HG02798 (cell line): ENCODE data around the gene FADS1.
A peak's percentile ranks its signal among the peaks of the same experiment; 100 is the strongest.

Experiments used
- ATAC-seq: cut with Tn5 transposase; IDR thresholded peaks from one replicate; pipeline ENCODE4 v1.9.1; 2021; ENCODE audit warnings: mild to moderate bottlenecking; ENCODE audit not compliant: unreplicated experiment, poor library complexity

The FADS1 gene

DNA sequence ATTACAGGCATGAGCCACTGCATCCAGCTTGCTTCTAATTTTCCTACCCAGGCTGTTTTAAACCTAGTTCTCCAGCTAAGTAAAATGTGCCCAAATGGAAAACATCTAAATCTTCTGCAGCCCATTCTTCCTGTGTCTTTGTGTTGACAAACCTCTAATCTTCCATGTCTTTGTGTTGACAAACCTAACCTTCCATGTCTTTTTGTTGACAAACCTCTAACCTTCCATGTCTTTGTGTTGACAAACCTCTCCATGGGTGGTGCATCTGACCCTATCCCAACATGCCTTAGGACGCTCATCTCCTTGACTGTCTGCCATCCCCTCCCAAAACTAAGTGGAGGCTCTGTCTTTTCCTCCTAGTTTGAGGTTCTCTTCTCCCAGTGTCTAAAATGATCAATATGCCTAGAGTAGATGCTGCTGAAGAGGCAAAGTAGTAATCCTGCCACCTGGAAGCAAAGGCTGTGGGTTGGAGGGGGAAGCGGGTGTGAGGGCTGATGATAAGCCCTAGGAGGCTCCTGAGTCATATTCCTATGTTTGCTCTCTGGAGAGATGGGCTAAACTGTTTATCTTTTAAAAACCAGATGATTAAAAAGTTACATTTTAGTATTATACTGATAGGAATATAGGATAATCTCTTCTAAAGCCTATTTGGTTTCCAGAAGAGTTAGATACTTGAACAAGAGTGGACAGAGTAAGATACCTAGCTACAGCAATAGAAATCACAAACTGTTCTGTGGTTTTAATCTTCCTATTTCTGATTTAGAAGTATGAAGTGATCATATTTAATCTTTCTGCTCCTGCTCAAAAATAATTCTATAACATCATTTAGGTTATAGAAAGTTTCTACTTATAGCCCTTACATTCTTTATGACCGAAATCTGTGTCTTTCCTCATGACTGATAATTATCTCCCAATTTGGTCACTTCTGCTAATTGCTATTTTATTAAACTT is 16.2 kb downstream of the FADS1 start:
- ATAC-seq = no peak

DNA sequence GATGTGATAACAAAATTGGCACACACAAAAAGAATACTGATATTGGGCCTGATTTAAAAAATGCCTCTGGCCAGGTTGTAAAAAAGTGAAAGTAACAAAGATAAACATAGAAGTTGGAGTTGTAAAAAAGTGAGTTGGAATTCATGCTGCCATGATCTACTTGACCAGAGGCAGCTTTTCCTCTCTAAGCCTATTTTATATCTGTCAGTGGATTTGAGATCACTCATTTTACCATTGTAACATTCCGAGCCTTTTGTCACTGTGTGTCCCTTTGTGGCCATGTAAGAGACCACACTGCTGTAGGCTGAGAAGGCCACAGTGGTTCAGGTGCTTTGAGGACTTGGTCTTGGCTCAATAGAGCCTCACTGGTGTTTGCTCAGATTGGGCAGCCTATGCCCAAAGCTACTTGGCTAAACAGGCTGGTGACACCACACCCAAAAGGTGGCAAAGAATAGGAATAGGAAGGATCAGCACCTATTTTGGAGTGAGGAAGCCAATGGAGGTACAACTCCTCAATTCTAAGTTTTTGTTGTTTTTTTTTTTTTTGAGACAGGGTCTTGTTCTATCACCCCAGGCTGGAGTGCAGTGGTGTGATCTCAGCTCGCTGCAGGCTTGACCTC is 17.0 kb downstream of the FADS1 start:
- ATAC-seq = no peak

DNA sequence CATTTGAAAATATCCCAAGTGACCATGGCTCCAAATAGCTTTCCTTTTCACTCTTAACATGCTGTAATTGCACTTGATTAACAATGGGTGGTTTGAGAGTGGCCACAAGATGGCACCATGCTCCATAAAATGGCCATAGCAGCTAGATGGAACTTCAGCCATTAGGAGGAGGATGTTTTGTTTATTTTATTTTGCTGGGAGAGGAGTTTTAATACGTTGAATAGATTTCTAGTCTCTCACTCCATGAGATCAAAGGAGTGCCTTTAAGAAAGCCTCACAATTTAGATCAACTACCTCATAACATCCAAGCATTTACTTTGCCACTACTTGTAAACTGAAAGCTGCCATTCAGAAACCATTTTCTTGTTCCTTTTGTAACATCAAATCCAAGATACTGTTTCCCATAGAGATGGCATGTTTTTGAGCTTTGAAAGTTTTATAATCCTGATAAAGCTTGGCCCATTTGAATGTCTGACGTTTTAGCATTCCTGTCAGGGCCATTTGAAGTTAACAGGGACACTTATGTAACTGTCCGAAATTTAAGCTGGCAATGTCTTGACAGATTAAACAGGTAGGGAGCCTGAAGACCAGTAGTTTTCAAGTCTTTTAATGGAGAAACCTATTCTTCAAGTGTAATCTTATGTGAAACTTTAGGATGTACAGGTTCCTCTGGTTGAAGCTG is 19.4 kb downstream of the FADS1 start:
- no peak for ATAC-seq

DNA sequence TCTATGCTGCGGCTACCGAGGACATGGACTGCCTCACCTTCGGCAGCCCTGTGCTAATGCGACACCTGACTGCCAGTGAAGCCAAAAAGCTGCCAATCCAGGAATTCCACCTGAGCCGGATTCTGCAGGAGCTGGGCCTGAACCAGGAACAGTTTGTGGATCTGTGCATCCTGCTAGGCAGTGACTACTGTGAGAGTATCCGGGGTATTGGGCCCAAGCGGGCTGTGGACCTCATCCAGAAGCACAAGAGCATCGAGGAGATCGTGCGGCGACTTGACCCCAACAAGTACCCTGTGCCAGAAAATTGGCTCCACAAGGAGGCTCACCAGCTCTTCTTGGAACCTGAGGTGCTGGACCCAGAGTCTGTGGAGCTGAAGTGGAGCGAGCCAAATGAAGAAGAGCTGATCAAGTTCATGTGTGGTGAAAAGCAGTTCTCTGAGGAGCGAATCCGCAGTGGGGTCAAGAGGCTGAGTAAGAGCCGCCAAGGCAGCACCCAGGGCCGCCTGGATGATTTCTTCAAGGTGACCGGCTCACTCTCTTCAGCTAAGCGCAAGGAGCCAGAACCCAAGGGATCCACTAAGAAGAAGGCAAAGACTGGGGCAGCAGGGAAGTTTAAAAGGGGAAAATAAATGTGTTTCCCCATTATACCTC is 20.8 kb downstream of the FADS1 start:
- ATAC-seq = no peak

DNA sequence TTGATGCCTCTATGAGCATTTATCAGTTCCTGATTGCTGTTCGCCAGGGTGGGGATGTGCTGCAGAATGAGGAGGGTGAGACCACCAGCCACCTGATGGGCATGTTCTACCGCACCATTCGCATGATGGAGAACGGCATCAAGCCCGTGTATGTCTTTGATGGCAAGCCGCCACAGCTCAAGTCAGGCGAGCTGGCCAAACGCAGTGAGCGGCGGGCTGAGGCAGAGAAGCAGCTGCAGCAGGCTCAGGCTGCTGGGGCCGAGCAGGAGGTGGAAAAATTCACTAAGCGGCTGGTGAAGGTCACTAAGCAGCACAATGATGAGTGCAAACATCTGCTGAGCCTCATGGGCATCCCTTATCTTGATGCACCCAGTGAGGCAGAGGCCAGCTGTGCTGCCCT is 21.3 kb downstream of the FADS1 start:
- ATAC-seq = no peak

DNA sequence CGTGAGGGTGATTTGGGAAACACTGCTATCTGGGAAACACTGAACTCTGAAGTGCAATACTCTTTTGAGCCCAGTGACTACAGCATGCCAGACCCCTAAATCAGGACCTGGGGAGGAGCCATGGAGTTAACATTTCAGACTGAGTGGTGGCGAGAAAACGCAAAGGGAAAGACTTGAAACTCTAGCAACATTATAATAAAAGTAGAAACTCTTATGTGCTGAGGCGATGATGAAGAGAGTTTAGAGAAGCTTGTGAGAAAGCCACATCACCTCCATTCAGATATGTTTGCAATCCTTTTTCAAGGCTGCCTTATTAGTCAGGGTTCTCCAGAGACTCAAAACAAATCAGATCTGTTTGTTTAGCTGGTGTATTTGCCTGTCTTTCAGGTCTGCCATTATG is 22.2 kb downstream of the FADS1 start:
- no peak for ATAC-seq

DNA sequence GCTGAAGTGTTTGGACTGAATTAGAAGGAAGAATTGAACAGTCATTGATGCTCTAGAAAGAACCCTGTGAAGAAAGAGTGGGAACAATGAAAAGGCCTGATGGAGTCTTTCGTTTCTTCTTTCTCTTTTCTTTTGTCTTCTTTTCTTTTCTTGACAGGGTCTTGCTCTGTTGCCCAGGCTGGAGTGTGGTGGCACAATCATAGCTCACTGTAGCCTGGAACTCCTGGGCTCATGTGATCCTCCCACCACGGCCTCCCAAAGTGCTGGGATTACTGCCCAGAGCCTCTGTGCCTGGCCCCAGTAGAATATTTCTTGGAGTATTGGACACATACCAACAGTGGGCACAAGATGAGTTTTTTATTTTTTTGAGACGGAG is 23.0 kb downstream of the FADS1 start:
- ATAC-seq = no peak

DNA sequence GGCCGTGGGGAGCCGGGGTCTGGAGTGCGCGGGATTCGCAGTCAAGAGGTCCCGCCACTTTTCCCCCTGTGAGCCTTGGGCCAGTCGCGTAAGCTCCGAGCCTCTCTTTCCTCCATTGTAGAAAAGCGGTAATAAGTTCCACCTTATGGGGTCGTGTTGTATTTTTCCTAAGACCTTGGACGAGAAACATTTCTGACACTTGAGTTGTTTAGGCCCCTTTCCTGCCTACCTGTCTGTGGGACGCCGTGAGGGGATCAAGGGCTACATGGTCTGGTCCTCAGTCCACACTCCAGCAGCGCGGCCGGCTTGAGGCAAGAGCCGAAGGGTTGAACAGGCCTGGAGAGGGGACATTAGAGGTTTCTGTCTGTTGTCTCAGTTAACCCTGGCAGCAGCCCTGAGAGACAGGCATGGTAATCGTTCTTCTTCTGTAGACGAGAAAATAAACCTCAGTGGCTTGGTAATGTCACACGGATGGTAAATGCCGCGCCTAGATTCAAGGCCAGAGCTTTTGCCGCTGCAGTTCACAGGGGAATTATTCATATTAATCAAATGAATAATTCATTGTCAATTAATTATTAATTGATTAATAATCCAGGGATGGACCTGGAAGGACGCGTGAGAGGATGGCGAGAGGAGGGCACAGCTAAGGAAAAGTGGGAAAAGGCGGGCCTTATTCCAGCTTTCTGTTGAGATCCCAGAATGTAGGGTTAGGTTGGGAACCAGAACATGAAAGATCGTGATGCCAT is 23.5 kb downstream of the FADS1 start:
- no peak for ATAC-seq

DNA sequence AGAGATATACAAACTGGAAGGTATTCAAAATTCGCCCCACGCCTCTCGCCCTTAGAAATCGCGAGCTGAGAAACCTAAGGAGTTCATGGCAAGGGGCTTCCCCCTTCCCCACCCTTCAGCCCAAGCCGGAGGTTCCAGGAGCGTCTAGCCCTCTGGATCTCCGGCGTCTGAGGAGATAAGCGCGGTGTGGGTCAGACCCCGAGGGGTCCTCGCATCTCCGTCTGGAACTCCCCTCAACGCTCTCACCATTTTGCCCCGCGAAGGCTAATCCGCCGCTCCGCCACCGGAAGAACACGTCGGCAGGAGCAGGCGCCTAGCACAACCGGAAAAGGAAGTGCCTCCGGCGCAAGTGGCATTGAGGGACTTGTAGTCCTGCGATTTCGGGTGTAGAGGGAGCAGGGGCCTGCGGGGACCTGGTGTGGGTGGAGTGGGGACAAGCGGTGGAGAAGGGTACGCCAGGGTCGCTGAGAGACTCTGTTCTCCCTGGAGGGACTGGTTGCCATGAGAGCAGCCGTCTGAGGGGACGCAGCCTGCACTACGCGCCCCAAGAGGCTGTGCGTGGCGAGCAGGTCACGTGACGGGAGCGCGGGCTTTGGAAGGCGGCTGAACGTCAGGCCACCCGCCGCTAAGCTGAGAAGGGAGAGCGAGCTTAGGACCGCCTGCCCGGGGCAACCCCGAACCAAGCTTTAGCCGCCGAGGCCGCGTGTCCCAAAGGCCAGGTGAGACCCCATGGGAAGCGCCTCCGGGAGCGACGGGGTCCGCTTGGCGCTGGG is 24.3 kb downstream of the FADS1 start, which contains the start of the genes FEN1 and TMEM258:
Gene FEN1 (plus strand): TSS at position 602 of the 773 bp plus-strand sequence. CDS start 2,451 bp downstream, outside the sequence.
Gene TMEM258 (minus strand): TSS at position 290 of the 773 bp plus-strand sequence. CDS start 41 bp downstream, at position 249.
- peak; percentile 89 for ATAC-seq

DNA sequence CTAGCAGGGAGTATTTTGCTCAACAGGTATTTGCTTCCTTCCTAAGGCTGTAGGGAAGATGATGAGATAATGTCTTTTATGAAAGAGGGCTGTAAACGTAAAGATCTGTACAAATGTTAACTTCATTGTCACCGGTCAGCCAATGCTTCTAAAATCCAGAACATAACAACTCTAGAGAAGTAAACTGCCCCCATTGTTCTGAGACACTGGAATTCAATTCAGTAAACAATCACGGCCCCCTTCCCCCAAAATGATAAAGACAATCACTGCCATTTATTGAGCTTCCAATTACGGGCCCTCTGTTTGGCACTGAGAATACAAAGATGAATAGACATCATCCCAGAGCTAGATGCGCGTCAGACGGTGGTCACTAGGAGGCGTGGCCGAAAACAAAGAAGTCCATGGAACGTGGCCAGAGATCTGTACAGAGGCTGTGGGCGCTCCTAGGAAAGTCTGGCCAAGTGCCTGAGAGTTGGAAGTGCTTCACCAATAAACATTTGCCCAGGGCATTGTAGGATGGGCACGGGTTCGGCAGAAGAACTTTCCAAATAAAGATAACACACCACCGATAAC is 25.0 kb downstream of the FADS1 start:
- peak; percentile 12 for ATAC-seq

DNA sequence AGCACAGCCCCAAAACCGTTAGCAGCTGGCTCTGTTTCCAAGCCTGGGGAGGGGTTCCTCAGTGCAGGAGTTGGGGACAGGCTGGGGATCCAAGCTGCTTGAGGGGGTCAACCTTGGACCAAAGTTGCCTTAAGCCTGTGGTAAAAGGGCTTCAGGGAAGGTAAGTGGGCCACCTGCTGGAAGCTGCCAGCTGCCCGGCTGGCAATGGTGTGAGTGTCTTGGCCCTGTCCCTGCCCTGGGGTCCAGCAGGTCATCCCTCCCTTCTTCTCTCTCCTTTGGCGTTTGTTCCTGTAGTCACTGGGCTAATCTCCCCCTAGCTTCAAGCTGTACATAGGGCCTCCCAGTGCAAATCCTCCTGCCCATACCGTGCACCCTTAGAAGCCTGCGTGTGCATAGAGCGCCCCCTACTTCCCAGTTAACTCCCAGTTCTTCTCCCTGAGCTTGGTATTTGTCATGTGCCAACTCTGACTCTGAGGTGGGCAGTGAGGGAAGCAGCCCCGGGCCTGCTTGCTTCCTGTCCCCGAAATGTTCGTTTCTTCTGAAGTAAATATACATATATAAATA is 28.8 kb downstream of the FADS1 start:
- ATAC-seq = no peak

DNA sequence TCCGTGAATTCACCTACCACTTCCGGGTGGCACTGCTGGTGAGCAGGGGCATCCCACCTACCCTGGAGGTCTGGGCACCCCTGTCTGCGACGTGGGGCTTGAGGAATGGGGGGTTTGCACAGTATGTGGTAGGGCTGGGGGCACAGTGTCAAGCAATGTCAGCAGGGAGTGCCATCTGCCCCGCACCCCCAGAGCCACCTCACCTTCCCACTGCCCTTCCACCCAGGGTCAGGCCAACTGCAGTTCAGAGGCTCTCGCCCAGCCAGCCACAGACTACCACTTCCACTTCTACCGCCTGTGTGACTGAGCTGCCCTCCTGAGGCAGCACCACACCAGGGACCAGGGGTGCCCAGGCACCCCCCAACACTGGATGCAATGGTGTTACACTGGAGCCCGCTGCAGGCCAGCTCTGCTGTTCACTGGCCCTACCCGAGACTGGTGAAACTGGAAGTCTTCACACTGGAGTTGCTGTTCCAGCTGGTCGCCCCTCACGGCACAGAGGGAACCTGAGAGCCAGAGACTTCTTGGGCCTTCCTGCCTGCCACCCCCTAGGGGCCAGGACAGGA is 30.9 kb downstream of the FADS1 start:
- no peak for ATAC-seq

DNA sequence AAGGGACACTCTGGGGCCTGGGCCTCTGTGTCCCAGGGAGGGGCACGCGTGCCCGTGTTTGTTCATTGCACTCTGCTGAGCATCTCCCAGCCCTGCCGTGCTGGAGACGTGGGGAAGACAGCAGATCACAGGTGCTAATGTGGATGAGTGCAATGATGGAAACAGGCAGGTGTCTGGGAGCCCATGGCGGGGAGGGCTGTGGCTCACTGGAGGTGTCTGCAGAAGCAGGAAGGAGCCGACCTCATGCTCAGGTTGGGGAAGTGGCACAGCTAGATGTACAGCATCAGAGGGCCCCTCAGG is 32.3 kb downstream of the FADS1 start:
- ATAC-seq = no peak

DNA sequence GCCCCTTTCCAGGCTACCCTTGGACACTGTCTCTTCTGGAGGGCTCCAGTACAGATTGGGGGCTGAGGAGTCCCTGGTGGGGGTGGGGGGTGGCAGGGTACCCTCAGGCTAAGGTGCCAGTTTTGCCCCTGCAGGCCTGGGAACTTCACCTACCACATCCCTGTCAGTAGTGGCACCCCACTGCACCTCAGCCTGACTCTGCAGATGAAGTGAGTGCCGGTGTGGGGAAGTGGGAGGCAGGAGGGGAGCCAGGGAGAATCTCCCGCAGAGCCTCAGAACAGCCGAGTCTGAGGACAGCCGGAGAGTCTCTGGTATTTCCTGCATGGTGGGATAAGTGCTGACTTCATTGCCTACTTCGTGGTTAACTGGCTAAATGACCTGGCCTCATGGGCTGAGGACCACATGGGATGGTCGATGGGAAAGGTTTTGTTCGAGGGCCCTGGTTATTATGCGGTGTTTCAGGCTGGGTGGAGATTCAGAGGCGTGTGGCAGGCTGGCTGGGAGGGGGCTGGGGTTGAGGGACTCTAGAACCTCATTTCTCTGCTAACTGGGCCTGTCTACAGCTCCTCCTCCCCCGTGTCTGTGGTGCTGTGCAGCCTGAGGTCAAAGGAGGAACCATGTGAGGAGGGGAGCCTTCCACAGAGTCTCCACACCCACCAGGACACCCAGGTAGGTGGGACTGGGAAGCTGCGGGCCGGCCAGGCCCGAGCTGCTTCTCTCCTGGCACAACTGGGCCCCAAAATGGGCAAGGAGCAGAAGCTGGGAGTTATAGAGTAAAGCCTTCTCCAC is 32.9 kb downstream of the FADS1 start:
- no peak for ATAC-seq

DNA sequence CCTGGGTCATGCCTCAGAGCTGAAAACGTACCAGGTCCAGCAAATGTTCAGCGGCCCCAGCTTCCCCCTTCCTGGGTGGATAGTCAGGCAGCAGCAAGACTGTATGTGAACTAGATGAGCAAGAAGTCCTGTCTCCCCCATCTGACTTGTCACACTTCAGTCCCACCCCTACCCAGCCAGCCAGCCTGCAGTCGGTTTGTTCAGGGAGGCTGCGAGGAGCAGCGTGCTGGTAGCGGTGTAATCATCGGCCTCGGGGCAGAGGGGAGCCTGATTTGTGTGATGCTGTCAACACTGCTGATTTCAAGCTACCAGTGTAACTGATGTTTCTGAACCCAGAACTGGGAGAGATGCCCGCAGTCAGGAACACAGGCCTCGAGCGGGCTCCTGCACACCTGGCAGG is 34.0 kb downstream of the FADS1 start:
- no peak for ATAC-seq

DNA sequence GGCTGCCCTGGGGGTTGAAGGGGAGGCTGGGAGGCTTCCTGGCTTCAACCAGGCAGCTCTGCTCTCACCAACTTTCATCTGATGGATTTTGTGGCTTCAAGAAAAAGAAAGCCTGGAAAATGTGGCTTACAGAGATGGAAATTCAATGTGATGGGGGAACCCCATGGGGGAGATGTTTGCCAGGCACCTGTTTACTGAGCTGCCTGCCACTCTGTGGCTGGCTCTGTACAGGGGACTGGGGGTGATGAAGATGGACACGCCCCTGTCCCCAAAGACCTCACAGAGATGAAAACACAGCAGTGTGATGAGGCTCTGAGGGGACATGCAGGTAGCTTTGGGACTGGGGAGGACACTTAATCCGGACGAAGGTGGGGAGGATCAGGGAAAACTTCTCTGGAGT is 34.5 kb downstream of the FADS1 start:
- no peak for ATAC-seq

DNA sequence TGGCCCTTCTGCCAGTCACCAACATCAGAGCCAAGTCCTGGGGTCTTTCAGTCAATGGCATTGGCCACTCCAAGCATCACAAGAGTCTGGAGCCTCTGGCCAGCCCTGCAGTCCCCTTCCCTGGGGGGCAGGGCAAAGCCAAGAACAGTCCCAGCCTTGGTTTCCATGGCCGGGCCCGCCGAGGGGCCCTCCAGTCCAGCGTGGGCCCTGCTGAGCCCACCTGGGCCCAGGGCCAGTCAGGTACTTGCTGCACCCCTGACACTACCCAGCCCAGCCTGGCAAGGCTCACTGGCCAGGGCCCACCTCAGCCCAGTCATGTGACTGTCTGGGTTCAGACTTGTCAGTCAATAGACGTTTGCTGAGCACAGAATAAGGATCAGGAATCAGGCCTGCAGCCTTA is 35.2 kb downstream of the FADS1 start:
- no peak for ATAC-seq
